ENCODE measurements around the gene DIP2B.

DIP2B gene

DNA sequence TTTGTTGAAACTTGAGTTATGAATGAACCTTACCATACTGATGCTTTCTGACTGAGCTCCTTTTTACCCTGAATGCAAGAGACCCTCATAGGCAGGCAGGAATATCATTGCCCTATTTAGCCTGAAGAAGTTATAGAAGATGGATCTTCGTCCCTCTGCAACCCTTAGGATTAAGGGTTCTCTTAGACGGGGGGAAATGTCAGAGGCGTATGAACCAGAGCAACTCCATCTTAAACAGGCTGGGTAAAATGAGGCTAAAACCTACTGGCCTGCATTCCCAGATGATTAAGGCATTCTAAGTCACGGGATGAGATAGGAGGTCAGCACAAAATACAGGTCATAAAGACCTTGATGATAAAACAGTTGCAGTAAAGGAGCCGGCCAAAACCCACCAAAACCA, 266.6 kb downstream of the DIP2B start:
- no peaks in the 10 kb centered on the region for H3K9me3 ChIP-seq (ENCODE audit: control insufficient read depth, low read length)

DNA sequence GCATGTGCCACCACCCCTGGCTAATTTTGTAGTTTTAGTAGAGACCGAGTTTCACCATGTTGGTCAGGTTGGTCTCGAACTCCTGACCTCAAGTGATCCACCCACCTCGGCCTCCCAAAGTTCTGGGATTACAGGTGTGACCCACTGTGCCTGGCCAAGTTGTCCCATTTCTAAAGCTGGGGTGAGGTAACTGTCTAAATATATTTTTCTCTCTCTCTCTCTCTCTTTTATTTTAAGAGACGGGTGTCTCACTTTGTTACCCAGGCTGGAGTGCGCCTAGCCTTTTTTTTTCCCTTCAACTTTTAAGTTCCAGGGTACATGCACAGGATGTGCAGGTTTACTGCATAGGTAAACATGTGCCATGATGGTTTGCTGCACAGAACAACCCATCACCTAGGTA, 267.7 kb downstream of the DIP2B start:
- Histone ChIP-seq H3K79me2 (peaks cover 44% of the 10 kb centered on the region), H3K27me3 (ENCODE audit: control insufficient read depth, insufficient read depth, low read length) (no peaks in the 10 kb centered on the region), H3K4me2 (ENCODE audit: low read length) (no peak overlapping the region), H2AFZ (no peak overlapping the region), H3K4me1 (peaks cover 5% of the 10 kb centered on the region), H3K9ac (no peak overlapping the region), H3K4me3 (ENCODE audit: low read depth, low read length) (no peak overlapping the region), H3K27ac (no peak overlapping the region), H3K9me3 (ENCODE audit: control insufficient read depth, low read length) (no peaks in the 10 kb centered on the region), H3K36me3 (ENCODE audit: control insufficient read depth, insufficient read depth, low read length) (no peaks in the 10 kb centered on the region)
- TF ChIP-seq, protein P1, sequence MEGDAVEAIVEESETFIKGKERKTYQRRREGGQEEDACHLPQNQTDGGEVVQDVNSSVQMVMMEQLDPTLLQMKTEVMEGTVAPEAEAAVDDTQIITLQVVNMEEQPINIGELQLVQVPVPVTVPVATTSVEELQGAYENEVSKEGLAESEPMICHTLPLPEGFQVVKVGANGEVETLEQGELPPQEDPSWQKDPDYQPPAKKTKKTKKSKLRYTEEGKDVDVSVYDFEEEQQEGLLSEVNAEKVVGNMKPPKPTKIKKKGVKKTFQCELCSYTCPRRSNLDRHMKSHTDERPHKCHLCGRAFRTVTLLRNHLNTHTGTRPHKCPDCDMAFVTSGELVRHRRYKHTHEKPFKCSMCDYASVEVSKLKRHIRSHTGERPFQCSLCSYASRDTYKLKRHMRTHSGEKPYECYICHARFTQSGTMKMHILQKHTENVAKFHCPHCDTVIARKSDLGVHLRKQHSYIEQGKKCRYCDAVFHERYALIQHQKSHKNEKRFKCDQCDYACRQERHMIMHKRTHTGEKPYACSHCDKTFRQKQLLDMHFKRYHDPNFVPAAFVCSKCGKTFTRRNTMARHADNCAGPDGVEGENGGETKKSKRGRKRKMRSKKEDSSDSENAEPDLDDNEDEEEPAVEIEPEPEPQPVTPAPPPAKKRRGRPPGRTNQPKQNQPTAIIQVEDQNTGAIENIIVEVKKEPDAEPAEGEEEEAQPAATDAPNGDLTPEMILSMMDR (IDR thresholded peaks at IDR 0.05), result no peak

More for the DNA sequence above, 266.6 kb downstream of the DIP2B start:
- Histone ChIP-seq H2AFZ (no peak overlapping the region), H3K4me3 (ENCODE audit: low read depth, low read length) (no peak overlapping the region), H3K4me2 (ENCODE audit: low read length) (no peak overlapping the region), H3K9ac (no peak overlapping the region), H3K27me3 (ENCODE audit: control insufficient read depth, insufficient read depth, low read length) (no peaks in the 10 kb centered on the region), H3K36me3 (ENCODE audit: control insufficient read depth, insufficient read depth, low read length) (no peaks in the 10 kb centered on the region), H3K79me2 (peaks cover 43% of the 10 kb centered on the region), H3K4me1 (peaks cover 5% of the 10 kb centered on the region), H3K27ac (no peak overlapping the region)
- TF ChIP-seq, protein P1 (IDR thresholded peaks at IDR 0.05), result no peak

DNA sequence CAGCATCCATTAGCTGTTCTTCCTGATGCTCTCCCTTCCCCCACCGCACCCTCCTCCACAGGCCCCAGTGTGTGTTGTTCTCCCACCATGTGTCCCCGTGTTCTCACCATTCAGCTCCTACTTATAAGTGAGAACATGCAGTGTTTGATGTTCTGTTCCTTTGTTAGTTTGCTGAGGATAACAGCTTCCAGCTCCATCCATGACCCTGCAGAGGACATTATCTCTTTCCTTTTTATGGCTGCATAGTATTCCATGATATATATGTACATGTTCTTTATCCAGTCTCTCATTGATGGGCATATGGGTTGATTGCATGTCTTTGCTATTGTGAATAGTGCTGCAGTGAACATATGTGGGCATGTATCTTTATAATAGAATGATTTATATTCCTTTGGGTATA, 268.1 kb downstream of the DIP2B start:
- TF ChIP-seq, protein P1 (IDR thresholded peaks at IDR 0.05), result no peak
- Histone ChIP-seq H3K27ac (no peak overlapping the region), H3K4me1 (peaks cover 5% of the 10 kb centered on the region), H3K4me3 (ENCODE audit: low read depth, low read length) (no peak overlapping the region), H3K9ac (no peak overlapping the region), H3K27me3 (ENCODE audit: control insufficient read depth, insufficient read depth, low read length) (no peaks in the 10 kb centered on the region), H3K79me2 (peaks cover 46% of the 10 kb centered on the region), H2AFZ (no peak overlapping the region), H3K9me3 (ENCODE audit: control insufficient read depth, low read length) (no peaks in the 10 kb centered on the region), H3K4me2 (ENCODE audit: low read length) (no peak overlapping the region), H3K36me3 (ENCODE audit: control insufficient read depth, insufficient read depth, low read length) (no peaks in the 10 kb centered on the region)

DNA sequence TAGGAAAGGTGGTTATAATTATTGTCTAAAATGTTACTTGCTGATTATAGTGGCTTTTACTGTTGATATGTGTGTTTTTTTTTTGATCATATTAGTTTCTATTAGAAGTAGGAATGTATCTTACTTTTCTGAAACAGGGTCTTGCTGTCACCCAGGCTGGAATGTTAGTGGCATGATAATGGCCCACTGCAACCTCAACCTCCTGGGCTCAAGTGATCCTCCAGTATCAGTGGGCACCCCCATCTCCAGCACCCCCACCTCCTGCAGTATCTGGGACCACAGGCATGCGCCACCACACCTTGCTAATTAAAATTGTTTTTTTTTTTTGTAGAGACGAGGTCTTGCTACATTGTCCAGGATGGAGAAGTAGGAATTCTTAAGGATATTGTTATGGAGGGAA, 270.5 kb downstream of the DIP2B start:
- Histone ChIP-seq H3K9me3 (ENCODE audit: control insufficient read depth, low read length) (no peaks in the 10 kb centered on the region), H3K4me2 (ENCODE audit: low read length) (no peak overlapping the region), H3K9ac (no peak overlapping the region), H3K36me3 (ENCODE audit: control insufficient read depth, insufficient read depth, low read length) (no peaks in the 10 kb centered on the region), H3K27ac (no peak overlapping the region), H3K4me3 (ENCODE audit: low read depth, low read length) (no peak overlapping the region), H3K27me3 (ENCODE audit: control insufficient read depth, insufficient read depth, low read length) (no peaks in the 10 kb centered on the region), H3K79me2 (peaks cover 49% of the 10 kb centered on the region), H2AFZ (no peak overlapping the region), H3K4me1 (no peaks in the 10 kb centered on the region)
- TF ChIP-seq, protein P1 (IDR thresholded peaks at IDR 0.05), result no peak

Data from parathyroid adenoma (tissue), 2 donors.